ENCODE results near the gene PRSS50. TPM values are rescaled to one million over a fixed set of nuclear protein-coding genes. Genes with fewer than 3 reads are reported as not detected.

PRSS50 gene
- total and polyA plus RNA-seq, 10 donors: 0.14 to 0.34 TPM; not detected in 8

DNA sequence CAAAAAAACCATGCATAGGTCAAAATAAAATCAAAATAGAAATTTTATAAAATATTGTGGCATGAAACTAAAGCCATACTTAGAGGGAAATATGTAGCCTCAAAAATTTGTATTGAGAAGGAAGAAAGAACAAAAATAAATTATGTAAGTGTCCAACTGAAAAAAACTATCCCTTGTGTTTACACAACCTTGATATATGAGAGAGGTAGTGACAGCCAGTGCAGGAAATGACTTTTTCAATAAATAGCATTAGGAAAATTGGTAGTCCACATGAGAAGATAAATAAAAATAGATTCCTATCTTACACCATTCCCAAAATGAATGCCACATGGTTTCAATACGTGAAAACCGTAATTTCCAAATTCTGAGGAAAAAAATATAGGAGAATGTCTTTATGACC, 13.2 kb upstream of the PRSS50 start:
- WGBS, 5 donors: 79 to 85% (median 82%) methylated on average over 2 of the region's 2 CpGs
- DNase-seq: no peak

DNA sequence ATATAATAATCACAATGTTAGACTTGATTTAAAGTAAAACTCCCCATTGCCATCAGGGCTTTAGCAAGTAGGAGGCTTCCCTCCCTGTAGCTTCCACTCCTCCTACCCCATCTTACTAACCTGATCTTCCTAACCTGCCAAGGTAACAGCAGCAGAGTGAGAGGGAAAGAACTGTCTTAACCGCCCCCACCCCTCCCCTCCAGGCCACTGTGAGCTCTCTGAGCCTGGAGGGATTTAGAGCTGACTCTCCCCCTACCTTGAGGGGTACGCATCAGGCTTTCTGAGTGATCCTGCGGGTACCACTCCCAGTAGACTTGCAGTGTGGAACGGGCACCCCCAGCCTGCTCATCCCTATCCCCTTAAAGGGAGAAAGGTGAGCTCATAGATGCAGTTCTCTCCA, 11.4 kb upstream of the PRSS50 start:
- Histone ChIP-seq H3K4me1 (no peaks in the 10 kb centered on the region), H3K36me3 (no peaks in the 10 kb centered on the region), H3K4me3 (no peak overlapping the region), H3K9me3 (no peaks in the 10 kb centered on the region), H3K27ac (no peak overlapping the region), H3K27me3 (replicated peaks in 1 of 7) (peaks cover 0 to 22% (median 0%) of the 10 kb centered on the region in 7 donors)
- WGBS, 5 donors: 87 to 97% (median 93%) methylated on average over 4 of the region's 4 CpGs
- TF ChIP-seq, protein P1, sequence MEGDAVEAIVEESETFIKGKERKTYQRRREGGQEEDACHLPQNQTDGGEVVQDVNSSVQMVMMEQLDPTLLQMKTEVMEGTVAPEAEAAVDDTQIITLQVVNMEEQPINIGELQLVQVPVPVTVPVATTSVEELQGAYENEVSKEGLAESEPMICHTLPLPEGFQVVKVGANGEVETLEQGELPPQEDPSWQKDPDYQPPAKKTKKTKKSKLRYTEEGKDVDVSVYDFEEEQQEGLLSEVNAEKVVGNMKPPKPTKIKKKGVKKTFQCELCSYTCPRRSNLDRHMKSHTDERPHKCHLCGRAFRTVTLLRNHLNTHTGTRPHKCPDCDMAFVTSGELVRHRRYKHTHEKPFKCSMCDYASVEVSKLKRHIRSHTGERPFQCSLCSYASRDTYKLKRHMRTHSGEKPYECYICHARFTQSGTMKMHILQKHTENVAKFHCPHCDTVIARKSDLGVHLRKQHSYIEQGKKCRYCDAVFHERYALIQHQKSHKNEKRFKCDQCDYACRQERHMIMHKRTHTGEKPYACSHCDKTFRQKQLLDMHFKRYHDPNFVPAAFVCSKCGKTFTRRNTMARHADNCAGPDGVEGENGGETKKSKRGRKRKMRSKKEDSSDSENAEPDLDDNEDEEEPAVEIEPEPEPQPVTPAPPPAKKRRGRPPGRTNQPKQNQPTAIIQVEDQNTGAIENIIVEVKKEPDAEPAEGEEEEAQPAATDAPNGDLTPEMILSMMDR (IDR thresholded peaks at IDR 0.05 in 8 of 11, conservative IDR thresholded peaks at IDR 0.05 in 3 of 11): no peak
- TF ChIP-seq POLR2AphosphoS5 (IDR thresholded peaks at IDR 0.05) (no peak), POLR2A (IDR thresholded peaks at IDR 0.05) (no peak)
- intact Hi-C loops (cut with DNase I; ENCODE audit: low total_unique reads): no loop called here
- DNase-seq: no peak

More for the DNA sequence above, 13.2 kb upstream of the PRSS50 start:
- Histone ChIP-seq H3K9me3 (no peaks in the 10 kb centered on the region), H3K4me3 (no peak overlapping the region), H3K27me3 (replicated peaks in 1 of 7) (peaks cover 0 to 24% (median 0%) of the 10 kb centered on the region in 7 donors), H3K36me3 (no peaks in the 10 kb centered on the region), H3K27ac (no peak overlapping the region), H3K4me1 (no peaks in the 10 kb centered on the region)
- no peak for TF ChIP-seq POLR2AphosphoS5 (IDR thresholded peaks at IDR 0.05)
- no peak for TF ChIP-seq POLR2A (IDR thresholded peaks at IDR 0.05)
- TF ChIP-seq, protein P1 (IDR thresholded peaks at IDR 0.05 in 8 of 11, conservative IDR thresholded peaks at IDR 0.05 in 3 of 11): no peak
- intact Hi-C loops (cut with DNase I; ENCODE audit: low total_unique reads): no loop called here

DNA sequence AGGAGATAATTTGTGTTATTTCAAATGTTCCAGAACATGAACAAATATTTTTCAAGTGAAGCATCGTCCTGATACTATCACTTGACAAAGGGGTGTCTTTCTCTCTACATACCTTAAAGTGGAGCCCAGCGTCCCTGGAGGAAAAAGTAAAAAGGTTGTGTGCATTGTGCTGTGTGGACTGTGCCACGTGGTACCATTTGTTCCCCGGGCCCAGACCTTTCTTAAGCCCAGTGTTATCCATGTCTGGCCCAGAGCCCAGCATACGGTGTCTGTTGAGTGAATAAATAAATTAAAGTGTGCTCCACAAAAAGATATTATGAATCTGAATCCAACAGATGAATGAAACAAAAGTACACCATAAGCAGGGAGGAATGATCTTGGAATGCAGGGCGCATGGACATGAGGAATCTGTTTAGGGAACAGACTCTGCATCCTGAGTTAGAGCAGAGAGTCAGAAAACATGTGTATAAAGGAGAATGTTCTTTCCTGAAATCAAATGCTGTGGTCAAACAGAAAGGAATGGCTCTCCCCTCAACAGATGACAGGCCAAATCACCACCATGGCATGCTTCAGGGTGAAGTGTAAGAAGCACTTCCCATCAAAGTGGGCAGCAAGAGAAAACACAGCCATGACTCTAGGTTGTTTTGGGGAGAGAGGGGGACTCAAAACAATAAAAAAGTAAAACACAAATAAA, 8.1 kb upstream of the PRSS50 start:
- intact Hi-C loops (cut with DNase I; ENCODE audit: low total_unique reads): no loop called here
- Histone ChIP-seq H3K27me3 (replicated peaks in 1 of 7) (peaks cover 0 to 15% (median 0%) of the 10 kb centered on the region in 7 donors), H3K4me3 (no peak overlapping the region), H3K27ac (no peak overlapping the region), H3K36me3 (no peaks in the 10 kb centered on the region), H3K9me3 (no peaks in the 10 kb centered on the region), H3K4me1 (no peaks in the 10 kb centered on the region)
- 76 to 90% (median 82%) methylated on average over 6 of the region's 6 CpGs for WGBS, 5 donors
- TF ChIP-seq, protein P1 (IDR thresholded peaks at IDR 0.05 in 8 of 11, conservative IDR thresholded peaks at IDR 0.05 in 3 of 11): no peak
- TF ChIP-seq POLR2A (IDR thresholded peaks at IDR 0.05) (no peak), POLR2AphosphoS5 (IDR thresholded peaks at IDR 0.05) (no peak)
- DNase-seq: no peak

DNA sequence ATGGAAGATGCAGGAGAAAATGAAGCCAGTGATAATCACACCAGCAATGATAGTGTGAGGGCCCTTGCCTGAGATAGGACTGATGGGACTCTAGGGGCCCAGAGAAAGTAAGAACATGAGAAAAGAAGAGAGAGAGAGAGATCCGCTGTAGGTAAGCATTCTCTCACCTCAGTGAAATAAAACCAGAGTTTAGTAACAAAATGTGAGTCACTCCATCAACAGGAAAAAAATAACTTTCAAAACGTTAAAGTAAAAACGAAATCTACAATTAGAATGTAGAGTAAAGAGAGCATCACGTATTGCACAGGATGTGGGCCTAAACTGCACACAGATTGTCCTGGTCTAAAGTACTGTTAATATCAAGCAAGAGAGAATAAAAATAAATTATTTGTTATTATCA, 6.8 kb upstream of the PRSS50 start:
- intact Hi-C loops (cut with DNase I; ENCODE audit: low total_unique reads): no loop called here
- H3K9me3 ChIP-seq: no peaks in the 10 kb centered on the region
- no peak overlapping the region for H3K4me3 ChIP-seq
- DNase-seq: no peak
- no peaks in the 10 kb centered on the region for H3K36me3 ChIP-seq
- H3K27ac ChIP-seq: no peak overlapping the region
- no peaks in the 10 kb centered on the region for H3K4me1 ChIP-seq
- H3K27me3 ChIP-seq (replicated peaks in 1 of 7): peaks cover 0 to 15% (median 0%) of the 10 kb centered on the region in 7 donors
- TF ChIP-seq, protein P1 (IDR thresholded peaks at IDR 0.05 in 8 of 11, conservative IDR thresholded peaks at IDR 0.05 in 3 of 11): no peak
- no peak for TF ChIP-seq POLR2AphosphoS5 (IDR thresholded peaks at IDR 0.05)
- no peak for TF ChIP-seq POLR2A (IDR thresholded peaks at IDR 0.05)
- 59 to 84% (median 76%) methylated on average over 4 of the region's 4 CpGs for WGBS, 5 donors
